HCT116 (cell line): Measurements from ENCODE around the gene ZNHIT1. TPM values are rescaled to one million over a fixed set of nuclear protein-coding genes. Genes with fewer than 3 reads are reported as not detected.

Experiments used
- ATAC-seq: fragments of 200-7000 bp; cut with Tn5 transposase; 2 replicates; pipeline ENCODE4 v1.9.1; 2020; ENCODE audit warnings: mild to moderate bottlenecking, moderate library complexity
- BruUV-seq: library from RNA; stranded (reverse); fragments of 400-500 nt; replicated peaks from 2 replicates; lab custom pipeline; 2021; lab: Mats Ljungman, UMichigan
- CTCF ChIA-PET: fragments of 300-600 bp; sonication (Branson Sonifier 250); formaldehyde crosslinking; loops from one replicate; lab custom pipeline; 2021; ENCODE audit warnings: antibody characterized with exemption; lab: Charles Lee
- POLR2A ChIA-PET: fragments of 300-600, 350-600 bp; sonication (Branson Sonifier 250); formaldehyde crosslinking; loops from one replicate; lab custom pipeline; 2021; ENCODE audit warnings: antibody characterized with exemption; lab: Charles Lee
- RAD21 ChIA-PET, 2 experiments: fragments of 300-600 bp; sonication (Branson Sonifier 250); formaldehyde crosslinking; loops; one replicate each; lab custom pipeline; 2023; ENCODE audit warnings: low total read pairs in 2 of 2; ENCODE audit not compliant: uncharacterized antibody in 2 of 2, unreplicated experiment in 2 of 2, low non-redundant PET in 1 of 2; lab: Charles Lee
- DNase-seq: peaks from one replicate; pipeline ENCODE4 v3.0.0-alpha.2; 2010; ENCODE audit warnings: low read depth, low spot score
- H2AFZ ChIP-seq: fragments of 200-600 bp; shearing (Covaris generic), sonication (generic); 2 replicates; pipeline ENCODE4 v1.6.1; 2017; ENCODE audit warnings: low read depth, mixed run types, mixed read lengths, antibody characterized with exemption, low read length; ENCODE audit not compliant: poor library complexity, severe bottlenecking
- H3K27ac ChIP-seq: 2 replicates; pipeline ENCODE4 v1.5.1; 2012; ENCODE audit warnings: low read depth, low read length
- H3K27me3 ChIP-seq: fragments of 200-600 bp; sonication (generic); 2 replicates; pipeline ENCODE4 v1.6.1; 2016; ENCODE audit warnings: mixed run types, low read length, mixed read lengths; ENCODE audit not compliant: insufficient read depth
- H3K36me3 ChIP-seq, 2 experiments: fragments of 200-500 bp in 1 of 2; fragments of 200-600 bp in 1 of 2; sonication (Bioruptor generic) in 1 of 2; sonication (generic) in 1 of 2; 2 replicates each; pipeline versions ENCODE4 v1.5.1 to v1.6.1; 2014 to 2016; ENCODE audit warnings: low read length in 2 of 2, inconsistent platforms in 1 of 2, mixed read lengths in 1 of 2, mixed run types in 1 of 2; ENCODE audit not compliant: insufficient read depth in 2 of 2, control insufficient read depth in 1 of 2
- H3K4me1 ChIP-seq, 2 experiments: fragments of 200-600 bp in 1 of 2; sonication (generic) in 1 of 2; 2 replicates each; pipeline versions ENCODE4 v1.5.1 to v1.6.1; 2012 to 2017; ENCODE audit warnings: low read length in 2 of 2, inconsistent platforms in 1 of 2, mild to moderate bottlenecking in 1 of 2, mixed read lengths in 1 of 2, mixed run types in 1 of 2, moderate library complexity in 1 of 2; ENCODE audit not compliant: insufficient read depth in 2 of 2, control insufficient read depth in 1 of 2
- H3K4me2 ChIP-seq: fragments of 200-600 bp; sonication (generic); 2 replicates; pipeline ENCODE4 v1.6.1; 2017; ENCODE audit warnings: mixed run types, low read length, mixed read lengths
- H3K4me3 ChIP-seq, 2 experiments: fragments of 200-600 bp in 1 of 2; sonication (generic) in 1 of 2; replicated peaks in 1 of 2; 2 replicates each; pipeline ENCODE4 v1.5.1; 2011 to 2016; ENCODE audit warnings: low read length in 2 of 2, control low read depth in 1 of 2, low read depth in 1 of 2, mild to moderate bottlenecking in 1 of 2, mixed read lengths in 1 of 2, mixed run types in 1 of 2
- H3K79me2 ChIP-seq: fragments of 200-600 bp; sonication (generic); 2 replicates; pipeline ENCODE4 v1.6.1; 2017; ENCODE audit warnings: mild to moderate bottlenecking, mixed run types, low read length, moderate library complexity, mixed read lengths; ENCODE audit not compliant: insufficient read depth
- H3K9ac ChIP-seq: fragments of 200-600 bp; sonication (generic); 2 replicates; pipeline ENCODE4 v1.6.1; 2016; ENCODE audit warnings: low read length, mixed read lengths
- H3K9me2 ChIP-seq: fragments of 200-600 bp; sonication (generic), shearing (Covaris generic); 2 replicates; pipeline ENCODE4 v1.6.1; 2017; ENCODE audit warnings: mixed run types, mild to moderate bottlenecking, moderate library complexity; ENCODE audit not compliant: insufficient read depth
- H3K9me3 ChIP-seq, 2 experiments: fragments of 200-500 bp in 1 of 2; fragments of 200-600 bp in 1 of 2; sonication (Bioruptor generic) in 1 of 2; sonication (generic) in 1 of 2; 2 replicates each; pipeline ENCODE4 v1.6.1; 2014 to 2017; ENCODE audit warnings: low read length in 2 of 2, mixed read lengths in 2 of 2, inconsistent platforms in 1 of 2, low read depth in 1 of 2, mild to moderate bottlenecking in 1 of 2, mixed run types in 1 of 2, moderate library complexity in 1 of 2; ENCODE audit not compliant: control insufficient read depth in 1 of 2, insufficient read depth in 1 of 2
- H4K20me1 ChIP-seq: fragments of 200-600 bp; sonication (generic), shearing (Covaris generic); 2 replicates; pipeline ENCODE4 v1.6.1; 2017; ENCODE audit warnings: mixed run types, mild to moderate bottlenecking, moderate library complexity; ENCODE audit not compliant: insufficient read depth
- EGR1 ChIP-seq: IDR thresholded peaks from 2 replicates; pipeline ENCODE4 v1.6.1; 2012; ENCODE audit warnings: low read depth
- POLR2A ChIP-seq: IDR thresholded peaks from 2 replicates; pipeline ENCODE4 v1.7.0; 2011; ENCODE audit warnings: borderline replicate concordance; ENCODE audit not compliant: insufficient read depth, insufficient read length; ENCODE audit errors: extremely low read depth
- POLR2AphosphoS5 ChIP-seq: IDR thresholded peaks from 2 replicates; pipeline ENCODE4 v1.6.1; 2011; ENCODE audit warnings: mild to moderate bottlenecking, low read depth, low read length, moderate library complexity
- REST ChIP-seq: IDR thresholded peaks from 2 replicates; pipeline ENCODE4 v1.6.1; 2012; ENCODE audit warnings: low read depth
- YY1 ChIP-seq: IDR thresholded peaks from 2 replicates; pipeline ENCODE4 v1.6.1; 2011; ENCODE audit warnings: low read length, low read depth, moderate library complexity, mild to moderate bottlenecking; ENCODE audit not compliant: insufficient replicate concordance; ENCODE audit errors: extremely low read depth
- ZFX ChIP-seq: fragments of 450-650 bp; IDR thresholded peaks from 2 replicates; pipeline ENCODE4 v1.6.1; 2017
- intact Hi-C: fragments of 100-400 bp; cut with micrococcal nuclease; formaldehyde crosslinking; loops from 2 replicates; pipeline ENCODE4 v1.10.0; 2022
- total RNA-seq: library from RNA; stranded (reverse); gene quantifications from one replicate; pipeline ENCODE4 v1.2.1, GENCODE V29; 2021; ENCODE audit not compliant: unreplicated experiment

The ZNHIT1 gene
- total RNA-seq, 1 experiment from 2014 or later = 69.4 TPM

- no peak overlapping the region for H2AFZ ChIP-seq
- H3K9me3 ChIP-seq = no peaks in the 10 kb centered on the region
- ChIA-PET POLR2A (interaction anchor here (0.8 to 2.1 kb wide), 9 partner anchors 8 to 71 kb away, joined by 3 to 23 read pairs (median 5); partner anchors contain the start of genes FIS1, MOGAT3, PLOD3 and VGF), RAD21 (interaction anchor here in 1 of 2 experiments (1.0 kb wide), 1 partner anchor 19 kb away, joined by 4 read pairs; no protein-coding TSS in a partner anchor)
- H3K36me3 ChIP-seq = no peaks in the 10 kb centered on the region
- H3K9me2 ChIP-seq = no peaks in the 10 kb centered on the region
- H4K20me1 ChIP-seq = no peaks in the 10 kb centered on the region
- H3K4me2 ChIP-seq = peak overlapping the region; percentile 97
- peak overlapping the region; percentile 67 for H3K27ac ChIP-seq
- H3K4me3 ChIP-seq = peak overlapping the region; percentile 49 to 63
- intact Hi-C loops = no loop called here
- peak overlapping the region; percentile 72 for H3K9ac ChIP-seq
- no peak for TF ChIP-seq EGR1
- TF ChIP-seq POLR2AphosphoS5 = peak; percentile 48
- TF ChIP-seq ZFX = peak; percentile 46; the same call in 1 of the 2 replicates
- TF ChIP-seq YY1 = no peak
- TF ChIP-seq, all 23 proteins: peak for 2
- Histone ChIP-seq H3K27me3 (no peaks in the 10 kb centered on the region), H3K4me1 (peaks cover 31 to 54% of the 10 kb centered on the region in 2 experiments), H3K79me2 (no peaks in the 10 kb centered on the region)
- CTCF ChIA-PET = interaction anchor here (0.9 to 2.9 kb wide), 7 partner anchors 8 to 110 kb away, joined by 3 to 20 read pairs (median 4); partner anchors contain the start of gene VGF
- ATAC-seq (peak; percentile 78), DNase-seq (no peak)
- TSS peak; percentile 53 for BruUV-seq
These were observed 44.9 kb upstream of the ZNHIT1 start for GRCh38 chr7:101172854-101173751.

- Histone ChIP-seq H3K36me3 (no peaks in the 10 kb centered on the region), H3K79me2 (no peaks in the 10 kb centered on the region), H3K9me3 (no peaks in the 10 kb centered on the region), H3K4me2 (peak overlapping the region; percentile 97), H2AFZ (peak overlapping the region; percentile 44), H3K4me3 (peak overlapping the region; percentile 49 to 63), H3K27ac (peak overlapping the region; percentile 67), H3K27me3 (no peaks in the 10 kb centered on the region), H3K9me2 (no peaks in the 10 kb centered on the region), H4K20me1 (no peaks in the 10 kb centered on the region), H3K4me1 (peaks cover 24 to 47% of the 10 kb centered on the region in 2 experiments), H3K9ac (peak overlapping the region; percentile 72)
- intact Hi-C loops = no loop called here
- ChIA-PET POLR2A (interaction anchor here (0.6 to 2.1 kb wide), 12 partner anchors 9 to 272 kb away, joined by 3 to 23 read pairs (median 5); partner anchors contain the start of genes FIS1, MOGAT3, PLOD3 and SERPINE1), CTCF (interaction anchor here (0.9 to 2.9 kb wide), 7 partner anchors 9 to 109 kb away, joined by 3 to 20 read pairs (median 4); partner anchors contain the start of gene VGF), RAD21 (interaction anchor here in 1 of 2 experiments (0.8 to 1.0 kb wide), 2 partner anchors 19 to 30 kb away, joined by 3 to 4 read pairs; no protein-coding TSS in a partner anchor)
- ATAC-seq = peak; percentile 82
- no TSS peak for BruUV-seq
- TF ChIP-seq POLR2AphosphoS5 (peak; percentile 81), REST (no peak), POLR2A (no peak)
- peak; percentile 80 for DNase-seq
These were observed 44.2 kb upstream of the ZNHIT1 start for GRCh38 chr7:101173752-101174244.
